WTC11 (cell line): ENCODE measurements around the gene KANSL3.

Source experiments
- CREB1 ChIP-seq: sonication (generic); formaldehyde crosslinking; IDR thresholded peaks from 2 replicates; pipeline ENCODE4 v1.8.0; 2023; ENCODE audit warnings: mild to moderate bottlenecking, missing genetic modification reagents
- CTCF ChIP-seq: fragments of 200-600 bp; IDR thresholded peaks from 2 replicates; pipeline ENCODE4 v1.8.0; 2022; ENCODE audit warnings: antibody characterized with exemption
- HMGA2 ChIP-seq: fragments of 250-450 bp; sonication (Bioruptor Pico); IDR thresholded peaks from 2 replicates; pipeline ENCODE4 v1.4.0; 2021; ENCODE audit warnings: mild to moderate bottlenecking, moderate library complexity
- NR3C1 ChIP-seq: sonication (generic); formaldehyde crosslinking; conservative IDR thresholded peaks from 2 replicates; pipeline ENCODE4 v1.8.1; 2023; ENCODE audit warnings: low read depth, mild to moderate bottlenecking, missing genetic modification reagents
- TCF7 ChIP-seq: sonication (generic); formaldehyde crosslinking; IDR thresholded peaks from 2 replicates; pipeline ENCODE4 v1.8.0; 2022; ENCODE audit warnings: mild to moderate bottlenecking, low read depth, missing genetic modification reagents, moderate library complexity
- USF1 ChIP-seq: sonication (generic); formaldehyde crosslinking; IDR thresholded peaks from 2 replicates; pipeline ENCODE4 v1.8.0; 2022; ENCODE audit warnings: mild to moderate bottlenecking, missing genetic modification reagents
- ZNF121 ChIP-seq: sonication (generic); formaldehyde crosslinking; IDR thresholded peaks from 2 replicates; pipeline ENCODE4 v1.8.0; 2023; ENCODE audit warnings: missing genetic modification reagents
- TF ChIP-seq, protein P1 (sequence below): sonication (generic); formaldehyde crosslinking; conservative IDR thresholded peaks from 2 replicates; pipeline ENCODE4 v1.8.1; 2022; ENCODE audit warnings: mild to moderate bottlenecking, missing genetic modification reagents
- TF ChIP-seq, protein P2 (sequence below): sonication (generic); formaldehyde crosslinking; IDR thresholded peaks from 2 replicates; pipeline ENCODE4 v1.8.1; 2023; ENCODE audit warnings: mild to moderate bottlenecking, missing genetic modification reagents, moderate library complexity
- TF ChIP-seq, protein P3 (sequence below): sonication (generic); formaldehyde crosslinking; IDR thresholded peaks from 2 replicates; pipeline ENCODE4 v1.8.0; 2022; ENCODE audit warnings: mild to moderate bottlenecking, missing genetic modification reagents

GRCh38 chr2:96618596-96619283 lies 19.4 kb downstream of the KANSL3 start:
- TF ChIP-seq HMGA2 (no peak), USF1 (CRISPR knock-in tag) (no peak), NR3C1 (CRISPR knock-in tag) (no peak), TCF7 (CRISPR knock-in tag) (no peak), CTCF (no peak), CREB1 (no peak), ZNF121 (CRISPR knock-in tag) (no peak)
- TF ChIP-seq, protein P1, sequence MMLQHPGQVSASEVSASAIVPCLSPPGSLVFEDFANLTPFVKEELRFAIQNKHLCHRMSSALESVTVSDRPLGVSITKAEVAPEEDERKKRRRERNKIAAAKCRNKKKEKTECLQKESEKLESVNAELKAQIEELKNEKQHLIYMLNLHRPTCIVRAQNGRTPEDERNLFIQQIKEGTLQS (CRISPR knock-in tag) = no peak
- TF ChIP-seq, protein P2, sequence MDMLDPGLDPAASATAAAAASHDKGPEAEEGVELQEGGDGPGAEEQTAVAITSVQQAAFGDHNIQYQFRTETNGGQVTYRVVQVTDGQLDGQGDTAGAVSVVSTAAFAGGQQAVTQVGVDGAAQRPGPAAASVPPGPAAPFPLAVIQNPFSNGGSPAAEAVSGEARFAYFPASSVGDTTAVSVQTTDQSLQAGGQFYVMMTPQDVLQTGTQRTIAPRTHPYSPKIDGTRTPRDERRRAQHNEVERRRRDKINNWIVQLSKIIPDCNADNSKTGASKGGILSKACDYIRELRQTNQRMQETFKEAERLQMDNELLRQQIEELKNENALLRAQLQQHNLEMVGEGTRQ = no peak
- TF ChIP-seq, protein P3, sequence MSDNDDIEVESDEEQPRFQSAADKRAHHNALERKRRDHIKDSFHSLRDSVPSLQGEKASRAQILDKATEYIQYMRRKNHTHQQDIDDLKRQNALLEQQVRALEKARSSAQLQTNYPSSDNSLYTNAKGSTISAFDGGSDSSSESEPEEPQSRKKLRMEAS (CRISPR knock-in tag) = no peak
